ENCODE data around the gene CRTAP.

CRTAP gene

GRCh38 chr3:33173672-33174071 is 59.9 kb downstream of the CRTAP start:
- TF ChIP-seq TAF1 (IDR thresholded peaks at IDR 0.05; ENCODE audit: borderline replicate concordance, insufficient read depth, low read length) (no peak), POLR2AphosphoS5 (IDR thresholded peaks at IDR 0.05; ENCODE audit: low read depth, low read length) (no peak), SIN3A (IDR thresholded peaks at IDR 0.05; ENCODE audit: borderline replicate concordance, insufficient read depth, low read length) (no peak), FOXP2 (optimal IDR thresholded peaks at IDR 0.05; ENCODE audit: borderline replicate concordance, extremely low read depth, extremely low read length, insufficient read depth) (no peak), REST (IDR thresholded peaks at IDR 0.05; ENCODE audit: insufficient read depth in 1 of 2, low read depth in 2 of 2, low read length in 2 of 2) (no peak)

GRCh38 chr3:33174095-33174494 is 60.3 kb downstream of the CRTAP start:
- TF ChIP-seq TAF1 (IDR thresholded peaks at IDR 0.05; ENCODE audit: borderline replicate concordance, insufficient read depth, low read length) (no peak), SIN3A (IDR thresholded peaks at IDR 0.05; ENCODE audit: borderline replicate concordance, insufficient read depth, low read length) (no peak), FOXP2 (optimal IDR thresholded peaks at IDR 0.05; ENCODE audit: borderline replicate concordance, extremely low read depth, extremely low read length, insufficient read depth) (no peak), REST (IDR thresholded peaks at IDR 0.05; ENCODE audit: insufficient read depth in 1 of 2, low read depth in 2 of 2, low read length in 2 of 2) (no peak), POLR2AphosphoS5 (IDR thresholded peaks at IDR 0.05; ENCODE audit: low read depth, low read length) (no peak)

GRCh38 chr3:33174711-33175414 is 61.0 kb downstream of the CRTAP start:
- no peak for TF ChIP-seq FOXP2 (optimal IDR thresholded peaks at IDR 0.05; ENCODE audit: borderline replicate concordance, extremely low read depth, extremely low read length, insufficient read depth)
- TF ChIP-seq TAF1 (IDR thresholded peaks at IDR 0.05; ENCODE audit: borderline replicate concordance, insufficient read depth, low read length), result no peak

- TF ChIP-seq POLR2AphosphoS5 (IDR thresholded peaks at IDR 0.05; ENCODE audit: low read depth, low read length), result no peak
- TF ChIP-seq REST (IDR thresholded peaks at IDR 0.05; ENCODE audit: insufficient read depth in 1 of 2, low read depth in 2 of 2, low read length in 2 of 2), result no peak
- no peak for TF ChIP-seq TAF1 (IDR thresholded peaks at IDR 0.05; ENCODE audit: borderline replicate concordance, insufficient read depth, low read length)
- TF ChIP-seq FOXP2 (optimal IDR thresholded peaks at IDR 0.05; ENCODE audit: borderline replicate concordance, extremely low read depth, extremely low read length, insufficient read depth), result no peak
- TF ChIP-seq SIN3A (IDR thresholded peaks at IDR 0.05; ENCODE audit: borderline replicate concordance, insufficient read depth, low read length), result no peak
Measured at GRCh38 chr3:33179132-33179531, 65.3 kb downstream of the CRTAP start.

GRCh38 chr3:33181229-33181628 is 67.4 kb downstream of the CRTAP start:
- TF ChIP-seq TAF1 (IDR thresholded peaks at IDR 0.05; ENCODE audit: borderline replicate concordance, insufficient read depth, low read length), result no peak
- TF ChIP-seq SIN3A (IDR thresholded peaks at IDR 0.05; ENCODE audit: borderline replicate concordance, insufficient read depth, low read length), result no peak
- TF ChIP-seq REST (IDR thresholded peaks at IDR 0.05; ENCODE audit: insufficient read depth in 1 of 2, low read depth in 2 of 2, low read length in 2 of 2), result no peak
- no peak for TF ChIP-seq FOXP2 (optimal IDR thresholded peaks at IDR 0.05; ENCODE audit: borderline replicate concordance, extremely low read depth, extremely low read length, insufficient read depth)
- TF ChIP-seq POLR2AphosphoS5 (IDR thresholded peaks at IDR 0.05; ENCODE audit: low read depth, low read length), result no peak
